ENCODE data around the gene COLEC11. TPM values are rescaled to one million over a fixed set of nuclear protein-coding genes. Genes with fewer than 3 reads are reported as not detected.

COLEC11 gene
- total RNA-seq = 10 to 100 TPM in 1 of 4 donors, 1 to 10 TPM in 3; 2.1 to 19.1 (median 6.6) TPM

- no peaks in the 10 kb centered on the region for H3K36me3 ChIP-seq
- H3K4me3 ChIP-seq = peak within 1 kb of the TSS; percentile 20 to 43 (median 35)
- no peaks in the 10 kb centered on the region for H3K9me3 ChIP-seq
- 49% methylated on average over 22 of the region's 40 CpGs for WGBS
- TF ChIP-seq EP300 (IDR thresholded peaks at IDR 0.05) (no peak), POLR2AphosphoS5 (IDR thresholded peaks at IDR 0.05) (no peak), POLR2A (IDR thresholded peaks at IDR 0.05; ENCODE audit: low read depth) (no peak), CTCF (IDR thresholded peaks at IDR 0.05) (peak in 2 of 3 experiments; percentile 8 to 32)
- DNase-seq (ENCODE audit: extremely low spot score) = no peak
- intact Hi-C loops (cut with DNase I) = no loop called here
- peak within 1 kb of the TSS in 1 of 4 donors; percentile 28 for H3K27ac ChIP-seq (replicated peaks in 1 of 4)
- H3K27me3 ChIP-seq = no peaks in the 10 kb centered on the region
- peaks cover 9 to 12% (median 10%) of the 10 kb centered on the region in 4 donors for H3K4me1 ChIP-seq
Measured at GRCh38 chr2:3594493-3595281, at the start of gene COLEC11. Gene COLEC11, plus strand, starts transcription at chr2:3595112. Its CDS starts 9,229 bp downstream, at chr2:3604341.

GRCh38 chr2:3545788-3546478 is 49.0 kb upstream of the COLEC11 start:
- DNase-seq (ENCODE audit: extremely low spot score) = no peak
- Histone ChIP-seq H3K36me3 (peaks cover 91 to 100% (median 96%) of the 10 kb centered on the region in 4 donors), H3K4me1 (no peaks in the 10 kb centered on the region), H3K4me3 (no peak overlapping the region), H3K9me3 (no peaks in the 10 kb centered on the region), H3K27me3 (no peaks in the 10 kb centered on the region), H3K27ac (replicated peaks in 1 of 4) (no peak overlapping the region)
- TF ChIP-seq EP300 (IDR thresholded peaks at IDR 0.05) = no peak
- TF ChIP-seq POLR2AphosphoS5 (IDR thresholded peaks at IDR 0.05) = no peak
- no peak for TF ChIP-seq CTCF (IDR thresholded peaks at IDR 0.05)
- TF ChIP-seq POLR2A (IDR thresholded peaks at IDR 0.05; ENCODE audit: low read depth) = no peak
- intact Hi-C loops (cut with DNase I) = no loop called here
- 86% methylated on average over 10 of the region's 10 CpGs for WGBS

GRCh38 chr2:3547915-3548314 is 47.0 kb upstream of the COLEC11 start:
- no peak overlapping the region for H3K4me3 ChIP-seq
- H3K36me3 ChIP-seq = peaks cover 82 to 100% (median 98%) of the 10 kb centered on the region in 4 donors
- no peak for TF ChIP-seq CTCF (IDR thresholded peaks at IDR 0.05)
- TF ChIP-seq POLR2A (IDR thresholded peaks at IDR 0.05; ENCODE audit: low read depth) = no peak
- no peak for TF ChIP-seq POLR2AphosphoS5 (IDR thresholded peaks at IDR 0.05)
- TF ChIP-seq EP300 (IDR thresholded peaks at IDR 0.05) = no peak
- no peak overlapping the region for H3K27ac ChIP-seq (replicated peaks in 1 of 4)
- no peaks in the 10 kb centered on the region for H3K27me3 ChIP-seq
- intact Hi-C loops (cut with DNase I) = no loop called here
- H3K4me1 ChIP-seq = no peaks in the 10 kb centered on the region
- 94% methylated on average over 2 of the region's 2 CpGs for WGBS
- DNase-seq (ENCODE audit: extremely low spot score) = no peak
- H3K9me3 ChIP-seq = no peaks in the 10 kb centered on the region

- TF ChIP-seq POLR2A (IDR thresholded peaks at IDR 0.05; ENCODE audit: low read depth) = no peak
- TF ChIP-seq CTCF (IDR thresholded peaks at IDR 0.05) = no peak
- TF ChIP-seq EP300 (IDR thresholded peaks at IDR 0.05) = no peak
- no peak for TF ChIP-seq POLR2AphosphoS5 (IDR thresholded peaks at IDR 0.05)
- no peaks in the 10 kb centered on the region for H3K9me3 ChIP-seq
- no peak overlapping the region for H3K27ac ChIP-seq (replicated peaks in 1 of 4)
- no peak for DNase-seq (ENCODE audit: extremely low spot score)
- H3K4me1 ChIP-seq = peaks cover 14 to 19% (median 16%) of the 10 kb centered on the region in 4 donors
- H3K4me3 ChIP-seq = no peak overlapping the region
- no peaks in the 10 kb centered on the region for H3K27me3 ChIP-seq
- intact Hi-C loops (cut with DNase I) = no loop called here
- WGBS = 86% methylated on average over 10 of the region's 10 CpGs
- peaks cover 62 to 79% (median 73%) of the 10 kb centered on the region in 4 donors for H3K36me3 ChIP-seq
Measured at GRCh38 chr2:3553946-3554345, 41.0 kb upstream of the COLEC11 start.

Measured in esophagus muscularis mucosa (tissue), 4 donors.